GM12891 (cell line): ENCODE measurements around the gene ADGRV1.
"Not testable (repeated sequence)": the region's sequence is repeated elsewhere in the genome, so short reads cannot be mapped to it uniquely, and the experiment has no call there.

ENCODE experiments used
- DNase-seq: peaks from one replicate; pipeline ENCODE4 v3.0.0; 2011; ENCODE audit warnings: low spot score; ENCODE audit not compliant: insufficient read length
- FAIRE-seq: peaks from 2 replicates; lab custom pipeline; 2011; peaks lifted over from hg19 to GRCh38; lab: Jason Lieb, UNC
- PAX5 ChIP-seq: IDR thresholded peaks from 2 replicates; pipeline ENCODE4 v1.6.1; 2011; ENCODE audit warnings: low read length, moderate library complexity, mild to moderate bottlenecking; ENCODE audit not compliant: insufficient read depth, severe bottlenecking
- POLR2A ChIP-seq: IDR thresholded peaks from 2 replicates; pipeline ENCODE4 v1.6.1; 2011; ENCODE audit warnings: low read depth, low read length, control low read depth
- POLR2AphosphoS5 ChIP-seq: IDR thresholded peaks from 2 replicates; pipeline ENCODE4 v1.6.1; 2011; ENCODE audit warnings: low read depth, low read length, control low read depth
- POU2F2 ChIP-seq: IDR thresholded peaks from 2 replicates; pipeline ENCODE4 v1.6.1; 2011; ENCODE audit warnings: low read depth, mild to moderate bottlenecking, control low read depth, low read length, moderate library complexity
- SPI1 ChIP-seq: IDR thresholded peaks from 2 replicates; pipeline ENCODE4 v1.6.1; 2011; ENCODE audit warnings: low read depth, low read length, control low read depth
- TAF1 ChIP-seq: IDR thresholded peaks from 2 replicates; pipeline ENCODE4 v1.6.1; 2011; ENCODE audit warnings: low read depth, low read length, control low read depth

ADGRV1 gene

DNA sequence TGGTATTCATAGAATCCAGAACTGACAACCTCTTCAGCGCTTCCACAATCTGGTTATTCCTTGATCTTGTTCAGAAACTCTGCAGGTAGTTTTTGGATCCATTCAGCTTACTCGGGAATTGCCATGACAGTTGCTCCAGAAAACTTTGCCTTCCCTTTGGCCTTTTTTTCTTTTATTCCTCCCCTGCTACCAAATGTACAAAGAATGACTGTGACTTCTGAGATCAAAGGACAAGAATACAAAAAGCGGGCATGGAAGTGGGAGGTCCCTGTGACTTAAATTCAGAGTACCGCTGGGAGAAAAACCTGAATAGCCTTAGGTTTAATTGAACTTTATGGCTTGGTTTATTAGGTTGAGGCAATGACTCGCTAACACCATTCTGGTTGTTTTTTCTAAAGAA is 59.5 kb downstream of the ADGRV1 start:
- TF ChIP-seq PAX5 (no peak), POLR2AphosphoS5 (no peak), POLR2A (no peak), TAF1 (no peak), SPI1 (no peak), POU2F2 (no peak)
- DNase-seq (no peak), FAIRE-seq (no peak)

- not testable (repeated sequence) for DNase-seq, FAIRE-seq
These were observed 61.2 kb downstream of the ADGRV1 start for GRCh38 chr5:90619762-90620161.

GRCh38 chr5:90621848-90622247 is 63.3 kb downstream of the ADGRV1 start:
- peak; percentile 50 for FAIRE-seq
- TF ChIP-seq PAX5 (no peak), POLR2AphosphoS5 (no peak), SPI1 (no peak)
- no peak for DNase-seq

- TF ChIP-seq PAX5 (no peak), POU2F2 (no peak), SPI1 (no peak), POLR2AphosphoS5 (no peak)
- no peak for FAIRE-seq
- DNase-seq: no peak
These were observed 67.9 kb downstream of the ADGRV1 start for GRCh38 chr5:90626493-90626892.

GRCh38 chr5:90628492-90628891 is 69.9 kb downstream of the ADGRV1 start:
- TF ChIP-seq POLR2A: no peak
- no peak for TF ChIP-seq POLR2AphosphoS5
- TF ChIP-seq TAF1: no peak
- no peak for TF ChIP-seq PAX5
- no peak for TF ChIP-seq SPI1
- no peak for TF ChIP-seq POU2F2
- no peak for DNase-seq

DNA sequence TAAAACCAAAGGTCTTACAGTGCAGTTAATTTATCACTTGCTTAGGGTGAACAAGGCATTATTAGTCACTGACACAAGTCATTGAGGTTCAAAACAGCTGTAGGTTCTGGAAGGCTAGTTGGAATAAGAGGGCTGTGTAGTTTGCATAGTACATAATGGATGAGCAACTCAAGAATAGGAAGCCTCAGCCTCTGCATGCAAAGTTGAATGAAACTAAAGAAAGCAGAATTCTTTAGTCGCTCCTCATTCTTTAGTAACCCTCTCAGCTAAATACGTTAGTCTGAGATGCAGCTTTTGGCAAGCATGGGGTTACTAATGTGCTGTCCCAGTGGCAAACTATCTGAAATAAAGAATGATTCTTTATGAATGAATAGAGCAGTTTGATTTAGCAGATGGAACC is 74.2 kb downstream of the ADGRV1 start:
- DNase-seq: no peak
- TF ChIP-seq POU2F2: no peak
- no peak for TF ChIP-seq POLR2A
- TF ChIP-seq TAF1: no peak
- no peak for TF ChIP-seq SPI1
- TF ChIP-seq POLR2AphosphoS5: no peak
- no peak for TF ChIP-seq PAX5
- peak; percentile 26 for FAIRE-seq

More at GRCh38 chr5:90628492-90628891, 69.9 kb downstream of the ADGRV1 start:
- FAIRE-seq: no peak

GRCh38 chr5:90636948-90637347 is 78.4 kb downstream of the ADGRV1 start:
- FAIRE-seq (no peak), DNase-seq (no peak)
- no peak for TF ChIP-seq POLR2AphosphoS5
- TF ChIP-seq TAF1: no peak
- no peak for TF ChIP-seq POU2F2
- TF ChIP-seq PAX5: no peak
- TF ChIP-seq SPI1: no peak
- TF ChIP-seq POLR2A: no peak

DNA sequence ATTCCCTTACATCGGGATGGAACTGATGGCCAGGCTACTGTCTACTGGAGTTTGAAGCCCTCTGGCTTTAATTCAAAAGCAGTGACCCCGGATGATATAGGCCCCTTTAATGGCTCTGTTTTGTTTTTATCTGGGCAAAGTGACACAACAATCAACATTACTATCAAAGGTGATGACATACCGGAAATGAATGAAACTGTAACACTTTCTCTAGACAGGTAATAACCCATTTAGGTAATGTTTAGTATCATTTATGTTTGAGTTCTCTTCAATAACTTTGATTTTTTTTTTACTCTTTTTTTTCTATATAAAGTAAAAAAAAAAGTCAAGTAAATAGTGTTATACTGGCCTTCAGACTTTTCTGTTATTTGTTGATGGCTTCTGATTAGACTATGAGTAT is 79.1 kb downstream of the ADGRV1 start:
- no peak for TF ChIP-seq POU2F2
- TF ChIP-seq POLR2AphosphoS5: no peak
- TF ChIP-seq TAF1: no peak
- no peak for TF ChIP-seq PAX5
- no peak for TF ChIP-seq POLR2A
- no peak for TF ChIP-seq SPI1
- DNase-seq (no peak), FAIRE-seq (no peak)

DNA sequence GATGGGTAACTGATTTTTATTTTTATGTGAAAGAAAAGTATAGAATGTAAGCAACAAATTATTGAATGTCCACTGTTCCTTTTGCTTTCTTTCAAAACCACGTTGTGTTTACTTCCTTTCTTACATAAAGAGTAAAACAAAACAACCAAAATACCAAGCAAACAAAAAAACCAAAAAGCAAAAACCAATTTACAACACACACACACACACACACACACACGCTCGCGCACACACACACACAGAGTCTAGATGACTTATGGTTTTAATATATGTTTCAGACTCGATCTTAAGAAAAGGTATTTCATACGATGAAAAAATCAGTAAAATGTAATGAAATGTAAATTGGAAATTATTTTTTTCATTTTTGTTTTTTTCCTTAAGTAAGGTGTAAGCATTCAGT is 80.3 kb downstream of the ADGRV1 start:
- no peak for FAIRE-seq
- no peak for TF ChIP-seq POU2F2
- TF ChIP-seq POLR2A: no peak
- TF ChIP-seq POLR2AphosphoS5: no peak
- no peak for TF ChIP-seq SPI1
- TF ChIP-seq PAX5: no peak
- TF ChIP-seq TAF1: no peak
- no peak for DNase-seq

- FAIRE-seq (peak; percentile 79), DNase-seq (no peak)
- TF ChIP-seq POU2F2 (no peak), SPI1 (peak; percentile 16; the same call in 1 of the 2 replicates)
These were observed 82.0 kb downstream of the ADGRV1 start for GRCh38 chr5:90640484-90641059.

- DNase-seq (no peak), FAIRE-seq (peak; percentile 68)
- TF ChIP-seq PAX5 (no peak), POLR2A (no peak), POU2F2 (no peak), SPI1 (no peak), TAF1 (no peak), POLR2AphosphoS5 (no peak)
These were observed 82.9 kb downstream of the ADGRV1 start for GRCh38 chr5:90641528-90641927.
